NOMO-1 treated with dmso at 0.1 percent for 144 hours (cell line): ENCODE data around the gene C22orf31.
A peak's percentile ranks its signal among the peaks of the same experiment; 100 is the strongest.
"Not testable (repeated sequence)": the region's sequence is repeated elsewhere in the genome, so short reads cannot be mapped to it uniquely, and the experiment has no call there.

Experiments used
- DNase-seq: peaks from one replicate; lab custom pipeline; 2025; ENCODE audit not compliant: unreplicated experiment; lab: John Stamatoyannopoulos, UW

The C22orf31 gene

DNA sequence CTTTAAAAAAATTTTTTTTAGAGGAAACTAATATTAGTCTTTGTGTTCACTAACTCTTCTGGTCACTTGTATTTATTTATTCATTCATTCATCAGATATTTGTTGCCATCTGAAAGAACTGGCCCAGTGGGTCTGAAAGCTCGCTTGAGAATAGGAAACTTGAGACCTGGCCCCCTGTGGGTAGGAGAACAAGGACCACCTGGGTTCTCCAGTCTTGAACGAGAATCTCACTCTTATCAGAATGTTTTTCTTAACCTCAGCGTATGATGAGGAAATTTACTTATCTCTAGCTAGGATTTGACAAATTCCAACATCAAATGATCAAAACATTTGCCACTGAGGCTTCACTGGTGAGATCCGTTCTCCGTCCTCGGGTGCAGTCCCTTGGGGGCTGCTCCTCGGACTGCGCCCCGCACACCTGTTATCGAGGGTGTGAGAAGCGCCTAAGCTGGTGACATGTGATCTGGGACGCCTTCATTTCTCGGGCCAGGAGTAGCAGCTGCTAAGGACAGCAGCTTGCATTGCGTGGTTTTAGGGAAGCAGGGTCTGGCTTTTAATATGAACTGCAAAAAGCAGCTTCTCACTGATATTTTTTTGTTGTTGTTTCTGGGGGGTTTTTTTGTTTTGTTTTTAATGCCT, 6.3 kb downstream of the C22orf31 start:
- DNase-seq: no peak

DNA sequence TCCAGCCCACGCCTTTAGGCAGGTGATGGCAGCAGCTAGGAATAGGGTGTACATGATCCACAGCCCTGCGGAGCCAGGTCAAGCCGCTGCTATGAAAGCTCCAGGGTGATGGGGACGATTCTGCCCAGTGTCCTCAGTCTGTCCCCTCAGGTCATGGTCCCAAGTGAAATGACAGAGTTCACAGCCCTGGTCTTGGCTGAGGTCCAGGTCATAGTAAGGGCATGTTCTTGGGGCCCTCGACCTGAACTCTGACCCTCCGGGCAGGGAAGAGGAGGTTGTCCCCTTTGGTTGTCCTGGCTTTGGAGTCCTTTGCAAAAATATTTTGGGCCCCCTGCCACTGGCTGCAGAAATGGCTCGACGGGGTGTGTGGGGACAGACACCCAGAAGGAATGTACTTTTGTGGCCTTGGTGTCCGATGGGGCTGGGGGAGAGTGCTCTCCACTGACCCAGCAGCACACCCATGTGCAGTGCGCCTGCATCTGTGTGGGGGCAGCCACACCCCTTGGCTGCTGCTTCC, 7.3 kb downstream of the C22orf31 start:
- no peak for DNase-seq

DNA sequence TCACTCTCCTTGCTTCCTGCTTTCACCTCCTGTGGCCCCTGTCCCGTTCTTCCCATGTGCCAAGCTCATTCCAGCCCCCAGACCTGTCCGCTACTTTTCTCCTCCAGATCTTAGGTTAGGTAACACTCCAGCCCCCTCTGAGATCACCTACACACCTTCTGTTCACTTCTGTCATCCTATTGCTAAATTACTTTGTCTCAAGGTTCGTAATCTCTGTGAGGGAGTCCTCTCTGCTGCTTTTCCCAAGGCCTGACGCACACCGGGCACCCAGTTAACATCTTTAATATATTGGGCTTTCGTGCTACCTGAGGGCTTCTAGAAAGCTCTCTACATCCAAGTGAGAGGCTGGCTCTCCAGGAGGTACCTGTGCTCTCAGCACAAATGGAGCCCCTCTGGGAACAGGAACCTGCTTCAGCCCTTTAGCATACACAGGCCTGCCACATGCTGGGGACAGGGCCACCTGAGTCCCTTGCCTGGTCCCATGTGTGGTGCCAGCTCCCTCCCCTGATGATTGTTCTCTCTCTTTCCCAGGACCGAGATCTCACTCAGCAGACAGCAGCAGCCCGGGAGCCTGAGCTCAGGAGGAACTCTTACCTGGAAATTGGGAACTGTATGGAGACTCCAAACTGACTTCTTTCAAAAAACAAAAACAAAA, 8.5 kb downstream of the C22orf31 start:
- DNase-seq: no peak

DNA sequence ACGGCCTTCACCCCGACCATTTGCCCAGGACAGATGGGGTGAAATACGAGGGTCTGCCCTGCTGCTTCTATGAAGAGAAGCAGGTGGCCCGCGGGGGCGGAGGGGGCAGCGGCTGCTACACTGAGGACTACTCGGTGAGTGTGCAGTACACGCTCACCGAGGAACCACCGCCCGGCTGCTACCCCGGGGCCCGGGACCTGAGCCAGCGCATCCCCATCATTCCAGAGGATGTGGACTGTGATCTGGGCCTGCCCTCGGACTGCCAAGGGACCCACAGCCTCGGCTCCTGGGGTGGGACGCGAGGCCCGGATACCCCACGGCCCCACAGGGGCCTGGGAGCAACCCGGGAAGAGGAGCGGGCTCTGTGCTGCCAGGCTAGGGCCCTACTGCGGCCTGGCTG, 11.2 kb downstream of the C22orf31 start:
- DNase-seq: no peak

DNA sequence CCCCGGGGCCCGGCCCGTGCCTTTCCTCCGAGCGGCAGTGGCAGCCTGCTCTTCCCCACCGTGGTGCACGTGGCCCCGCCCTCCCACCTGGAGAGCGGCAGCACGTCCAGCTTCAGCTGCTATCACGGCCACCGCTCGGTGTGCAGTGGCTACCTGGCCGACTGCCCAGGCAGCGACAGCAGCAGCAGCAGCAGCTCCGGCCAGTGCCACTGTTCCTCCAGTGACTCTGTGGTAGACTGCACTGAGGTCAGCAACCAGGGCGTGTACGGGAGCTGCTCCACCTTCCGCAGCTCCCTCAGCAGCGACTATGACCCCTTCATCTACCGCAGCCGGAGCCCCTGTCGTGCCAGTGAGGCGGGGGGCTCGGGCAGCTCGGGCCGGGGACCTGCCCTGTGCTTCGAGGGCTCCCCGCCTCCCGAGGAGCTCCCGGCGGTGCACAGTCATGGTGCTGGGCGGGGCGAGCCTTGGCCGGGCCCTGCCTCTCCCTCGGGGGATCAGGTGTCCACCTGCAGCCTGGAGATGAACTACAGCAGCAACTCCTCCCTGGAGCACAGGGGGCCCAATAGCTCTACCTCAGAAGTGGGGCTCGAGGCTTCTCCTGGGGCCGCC, 11.9 kb downstream of the C22orf31 start:
- DNase-seq: no peak

DNA sequence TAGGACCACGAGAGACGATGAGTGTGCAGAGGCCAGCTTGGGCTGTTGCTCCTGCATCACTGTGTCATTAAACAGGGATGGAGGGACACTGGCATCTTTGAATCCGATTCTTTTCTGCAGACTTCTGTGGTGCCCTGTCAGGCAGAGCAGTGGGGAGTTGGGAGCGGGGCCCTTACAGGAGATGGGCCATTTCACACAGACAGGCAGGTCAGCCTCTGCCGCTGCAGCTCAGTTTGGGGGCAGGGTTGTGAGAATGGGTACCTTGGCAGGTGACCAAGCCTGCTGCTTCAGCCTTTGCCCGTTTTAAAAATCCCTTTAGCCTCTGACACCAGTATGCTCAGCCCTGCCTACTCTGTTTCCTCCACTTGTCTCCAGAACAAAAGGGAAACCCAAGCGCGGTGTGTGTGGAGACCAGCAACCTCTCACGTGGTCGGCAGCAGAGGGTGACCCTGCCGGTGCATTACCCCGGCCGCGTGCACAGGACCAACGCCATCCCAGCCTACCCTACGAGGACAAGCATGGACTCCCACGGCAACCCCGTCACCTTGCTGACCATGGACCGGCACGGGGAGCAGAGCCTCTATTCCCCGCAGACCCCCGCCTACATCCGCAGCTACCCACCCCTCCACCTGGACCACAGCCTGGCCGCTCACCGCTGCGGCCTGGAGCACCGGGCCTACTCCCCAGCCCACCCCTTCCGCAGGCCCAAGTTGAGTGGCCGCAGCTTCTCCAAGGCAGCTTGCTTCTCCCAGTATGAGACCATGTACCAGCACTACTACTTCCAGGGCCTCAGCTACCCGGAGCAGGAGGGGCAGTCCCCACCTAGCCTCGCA, 12.6 kb downstream of the C22orf31 start:
- no peak for DNase-seq

DNA sequence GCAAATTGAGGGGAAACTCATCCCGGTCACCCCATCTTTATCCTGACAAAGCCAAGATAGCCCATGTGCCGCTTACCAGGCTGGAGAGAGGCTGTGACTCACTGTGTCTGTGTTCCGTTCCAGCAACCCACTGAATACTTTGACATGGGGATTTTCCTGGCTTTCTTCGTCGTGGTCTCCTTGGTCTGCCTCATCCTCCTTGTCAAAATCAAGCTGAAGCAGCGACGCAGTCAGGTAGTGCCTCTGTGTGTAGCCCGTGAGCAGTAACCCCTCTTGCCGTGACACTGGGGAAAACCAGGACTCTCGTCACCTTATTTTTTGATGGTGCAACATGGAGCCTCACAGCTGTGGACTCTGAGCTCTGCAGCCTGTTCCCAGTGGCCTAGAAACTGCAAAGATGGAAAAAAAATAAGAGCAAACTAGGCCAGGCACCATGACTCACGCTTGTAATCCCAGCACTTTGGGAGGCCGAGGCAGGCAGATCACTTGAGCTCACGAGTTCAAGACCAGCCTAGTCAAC, 16.9 kb downstream of the C22orf31 start:
- DNase-seq: no peak

DNA sequence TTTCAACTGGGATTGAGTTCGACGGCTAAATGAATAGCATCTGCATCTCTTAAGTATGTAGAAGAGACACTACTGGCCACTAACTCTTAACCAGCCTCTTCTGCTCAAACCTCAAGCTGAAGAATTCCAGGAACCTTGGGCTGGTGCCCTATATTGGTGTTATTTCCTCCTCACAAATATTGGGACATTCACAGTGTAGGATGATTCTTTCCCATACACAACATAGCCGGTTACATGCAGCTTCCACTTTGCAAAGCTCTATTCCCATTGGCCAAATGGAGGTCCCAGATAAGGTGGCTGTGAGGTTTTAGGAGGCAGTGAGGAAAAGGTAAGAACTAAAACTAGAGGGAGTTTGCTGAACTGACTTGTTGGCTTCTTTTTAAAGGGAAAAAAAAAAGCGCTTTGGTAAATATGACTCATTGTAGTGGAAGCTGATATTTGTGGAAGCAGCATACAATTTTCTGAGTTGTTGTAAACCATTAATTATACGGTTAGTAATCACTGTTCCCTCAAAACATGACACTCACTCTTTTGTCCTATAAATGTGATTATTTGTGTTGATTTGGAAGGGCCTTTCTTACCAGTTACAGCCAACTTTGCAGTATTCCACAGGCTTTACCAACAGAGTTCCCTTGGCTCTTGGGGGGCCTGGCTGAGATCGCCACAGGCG, 17.6 kb downstream of the C22orf31 start:
- DNase-seq: no peak

DNA sequence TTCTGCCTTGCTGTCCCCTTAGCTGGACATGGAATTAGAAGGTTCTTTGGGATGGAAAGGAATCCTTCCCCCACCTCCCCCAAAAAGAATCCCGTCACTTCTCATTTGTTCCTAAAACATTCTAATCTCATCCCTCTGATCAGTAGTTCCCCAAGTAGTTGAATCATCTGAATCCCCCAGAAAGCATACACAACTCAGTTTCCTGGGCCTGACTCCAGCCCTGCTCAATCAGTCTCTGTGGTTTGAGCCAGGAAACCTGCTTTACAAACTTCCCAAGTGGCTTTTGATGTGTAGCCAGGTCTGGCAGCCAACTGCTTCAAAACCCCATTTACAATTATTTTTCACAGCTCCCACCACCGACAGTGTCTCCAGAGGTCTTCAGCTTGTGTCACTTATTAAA, 20.2 kb downstream of the C22orf31 start:
- no peak for DNase-seq

DNA sequence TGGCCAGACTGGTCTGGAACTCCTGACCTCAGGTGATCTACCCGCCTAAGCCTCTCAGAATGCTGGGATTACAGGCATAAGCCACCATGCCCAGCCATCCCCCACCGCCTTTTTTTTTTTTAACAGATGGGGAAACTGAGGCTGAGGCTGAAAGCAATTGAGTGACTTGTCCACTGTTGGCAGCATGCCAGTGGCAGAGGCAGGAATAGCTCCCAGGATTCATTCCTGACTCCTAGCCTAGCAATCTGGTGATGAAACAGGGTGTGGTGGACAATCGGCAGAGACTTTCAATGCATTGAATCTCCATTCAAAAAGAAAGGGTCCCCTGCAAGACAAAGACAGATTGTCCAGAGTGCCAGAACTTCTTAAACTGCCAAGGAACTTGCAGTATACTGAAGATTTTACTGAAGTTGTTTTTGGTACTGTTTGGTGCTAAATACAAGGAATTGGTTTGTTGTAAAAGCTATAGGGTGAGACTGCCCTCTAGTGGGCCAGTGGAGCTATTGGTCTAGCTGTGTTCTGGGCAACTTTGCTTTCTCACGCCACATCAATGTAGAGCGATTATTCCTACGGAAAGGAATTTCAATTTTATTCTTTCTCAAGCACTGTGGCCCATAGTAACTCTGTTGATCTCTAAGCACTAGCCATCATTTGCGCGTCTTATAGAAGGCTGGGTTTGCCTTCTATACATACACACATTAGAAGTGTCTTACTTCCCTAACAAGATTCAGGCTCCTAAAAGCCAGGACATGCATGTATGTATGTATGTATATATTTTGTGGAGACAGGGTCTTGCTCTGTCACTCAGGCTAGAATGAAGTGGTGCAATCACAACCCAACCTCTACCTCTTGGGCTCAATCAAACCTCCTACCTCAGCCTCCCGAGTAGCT, 21.0 kb downstream of the C22orf31 start:
- peak; percentile 13 for DNase-seq

DNA sequence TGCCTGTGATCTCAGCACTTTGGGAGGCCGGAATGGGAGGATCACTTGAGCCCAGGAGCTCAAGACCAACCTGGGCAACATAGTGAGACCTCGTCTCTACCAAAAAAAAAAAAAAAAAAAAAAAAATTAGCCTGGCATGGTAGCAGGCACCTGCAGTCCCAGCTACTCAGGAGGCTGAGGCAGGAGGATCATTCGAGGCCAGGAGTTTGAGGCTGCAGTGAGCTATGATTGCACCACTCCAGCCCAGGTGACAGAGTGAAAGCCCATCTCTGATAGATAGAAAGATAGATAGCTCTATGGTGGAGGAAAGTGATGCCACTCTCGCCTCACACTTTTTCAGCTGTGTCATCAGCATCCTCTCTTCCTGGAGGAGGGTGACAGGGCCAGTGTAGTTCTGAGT, 21.9 kb downstream of the C22orf31 start:
- DNase-seq: not testable (repeated sequence)

DNA sequence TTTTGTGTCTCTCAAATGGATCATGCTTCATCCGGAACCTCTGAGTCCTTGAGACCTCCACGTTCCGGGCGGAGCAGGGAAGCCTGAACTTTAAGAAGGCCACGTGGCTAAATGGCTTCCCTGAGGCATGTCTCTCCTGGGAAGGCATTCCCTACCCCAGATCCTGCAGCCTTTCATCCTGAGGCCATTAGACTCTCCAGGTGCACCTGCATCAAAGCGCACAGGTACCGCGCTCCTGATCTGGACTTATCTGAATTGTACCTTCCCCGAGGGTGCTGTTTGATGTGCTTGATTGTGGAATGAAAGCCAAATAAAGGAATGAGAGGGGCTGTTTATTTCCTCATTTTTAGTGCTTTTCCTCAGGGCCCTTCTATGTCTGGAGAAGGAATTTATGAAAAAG, 22.5 kb downstream of the C22orf31 start:
- DNase-seq: no peak

DNA sequence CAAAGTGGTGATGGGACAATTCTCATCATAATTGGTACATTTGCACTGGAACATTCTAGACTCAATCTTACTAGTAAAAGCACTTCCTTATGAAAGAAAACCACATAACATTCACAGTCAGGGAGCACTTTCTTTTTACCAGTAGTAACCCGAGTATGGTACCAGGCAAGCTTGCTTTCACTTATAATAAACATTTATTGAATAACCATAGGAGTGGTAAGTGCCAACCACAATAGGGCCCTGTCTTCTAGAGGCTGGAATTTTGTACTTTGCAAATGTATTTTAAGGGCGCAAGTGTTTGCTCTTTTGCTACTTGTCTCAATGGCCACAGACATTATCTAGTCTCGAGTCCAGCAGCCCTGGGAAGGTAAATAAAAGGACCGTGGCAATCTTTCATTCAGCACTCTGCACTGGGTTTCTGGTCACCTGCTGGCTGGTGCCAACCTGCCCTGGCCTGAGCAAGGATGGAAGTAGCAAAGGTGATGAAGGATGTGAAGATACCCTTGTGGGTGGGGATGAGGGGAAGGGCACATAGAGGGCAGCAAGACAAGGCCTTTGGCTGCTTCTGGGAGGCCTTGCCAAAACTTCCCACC, 24.2 kb downstream of the C22orf31 start:
- DNase-seq: no peak

DNA sequence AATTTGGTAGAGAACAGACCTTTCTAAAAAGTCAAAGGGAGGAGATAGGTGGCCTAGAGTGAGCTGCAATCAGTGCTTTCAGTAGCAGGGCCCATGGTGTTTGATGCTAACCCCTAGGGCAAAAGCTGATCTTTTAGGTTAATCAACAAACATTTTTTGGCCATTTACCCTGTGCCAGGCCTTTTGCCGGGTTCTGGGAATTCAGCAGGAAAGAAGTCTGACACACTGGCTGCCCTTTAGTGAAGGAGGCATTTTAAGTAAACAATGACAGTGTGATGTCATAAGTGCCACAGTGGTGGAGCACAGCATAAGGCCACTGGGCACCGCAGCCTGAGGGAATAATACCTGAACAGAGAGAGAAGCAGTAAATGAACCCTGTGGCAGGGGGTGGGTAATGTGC, 29.0 kb downstream of the C22orf31 start:
- no peak for DNase-seq

DNA sequence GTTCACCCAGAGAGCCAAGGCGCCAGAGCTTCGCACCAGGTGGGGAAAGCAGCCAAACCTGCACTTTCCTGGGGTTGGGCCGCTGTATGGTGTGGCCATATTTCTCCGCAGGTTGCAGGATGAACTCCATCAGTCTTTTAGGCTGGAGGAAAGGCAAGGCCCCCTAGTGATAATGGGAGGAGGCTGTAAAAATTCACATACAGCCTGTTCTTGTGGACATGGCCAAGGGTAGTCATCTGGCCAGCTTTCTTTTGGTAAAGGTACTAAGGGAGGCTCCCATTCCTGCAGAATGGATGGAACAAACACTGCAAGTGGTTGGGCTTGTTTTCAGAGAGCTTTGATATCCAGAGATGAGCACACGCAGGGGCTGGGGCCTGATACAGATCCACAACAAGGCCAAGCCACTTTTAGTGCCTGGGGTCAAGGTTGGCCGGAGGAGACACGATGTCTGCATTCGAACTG, 29.6 kb downstream of the C22orf31 start:
- no peak for DNase-seq

DNA sequence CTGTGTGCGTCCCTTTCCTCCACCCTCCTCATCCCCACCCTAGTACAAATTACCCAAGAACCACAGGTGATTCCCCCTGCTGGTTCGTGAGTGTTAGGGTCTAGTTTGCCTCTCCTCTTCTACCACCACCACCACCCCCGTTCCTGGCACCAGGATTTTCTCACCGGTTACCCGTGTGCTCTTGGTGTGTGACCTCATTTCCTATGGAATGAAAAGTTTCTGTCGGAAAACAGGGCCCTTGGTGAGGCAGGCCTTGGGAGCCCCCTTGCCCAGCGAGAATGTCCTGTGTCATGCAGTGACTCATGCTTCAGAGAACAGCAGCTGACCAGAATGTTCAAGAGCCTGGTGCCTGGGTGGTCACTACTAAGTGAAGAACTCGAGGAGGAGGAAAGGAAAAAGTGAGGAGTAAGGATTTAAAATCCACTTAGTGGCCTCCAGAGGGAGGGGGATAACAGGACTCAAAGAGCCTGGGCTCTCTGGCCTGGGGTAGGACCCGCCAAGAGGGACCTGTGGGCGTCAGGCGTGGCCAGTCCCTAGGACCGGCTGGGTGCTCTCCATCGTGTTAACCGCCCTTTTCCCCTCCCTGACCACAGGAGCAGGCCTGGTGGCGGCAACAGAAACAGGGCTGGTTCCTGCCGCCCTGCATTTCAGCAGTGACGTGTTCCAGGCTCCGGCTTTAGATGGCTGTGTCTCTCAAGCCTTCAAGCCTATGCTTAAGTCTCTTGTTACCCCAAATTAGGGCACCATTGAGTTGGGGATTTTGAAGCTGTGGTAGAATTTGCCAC, 30.2 kb downstream of the C22orf31 start:
- DNase-seq: no peak

DNA sequence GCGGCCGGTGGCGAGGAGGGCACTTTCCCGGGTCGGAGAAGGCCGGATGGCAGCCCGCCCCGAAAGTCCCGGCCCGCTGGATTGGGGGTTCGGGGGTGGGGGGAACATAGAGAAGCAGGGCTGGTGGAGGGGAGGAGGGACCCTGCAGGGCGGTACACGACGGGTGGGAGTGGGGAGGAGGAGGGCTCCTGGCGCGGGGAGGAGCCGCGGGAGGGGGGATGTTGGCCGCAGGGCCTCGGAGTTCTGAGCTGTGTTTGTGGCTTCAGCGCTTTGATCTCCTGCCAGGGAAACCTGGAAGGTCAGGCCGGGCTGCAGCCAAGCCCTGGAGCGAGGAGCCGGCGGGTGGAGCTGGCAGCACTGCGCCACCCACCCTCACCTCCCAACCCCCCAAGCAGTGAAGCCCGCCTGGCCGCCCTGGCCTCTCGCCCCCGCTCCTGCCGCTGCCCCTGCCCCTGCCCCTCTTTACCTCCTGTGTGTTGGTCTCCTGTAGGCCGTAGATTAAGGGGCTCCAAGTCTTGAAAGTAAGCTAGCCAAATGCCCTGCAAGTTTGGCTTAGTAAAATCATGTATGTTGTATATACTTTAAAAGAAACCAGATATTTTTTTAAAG, 30.9 kb downstream of the C22orf31 start:
- no peak for DNase-seq

DNA sequence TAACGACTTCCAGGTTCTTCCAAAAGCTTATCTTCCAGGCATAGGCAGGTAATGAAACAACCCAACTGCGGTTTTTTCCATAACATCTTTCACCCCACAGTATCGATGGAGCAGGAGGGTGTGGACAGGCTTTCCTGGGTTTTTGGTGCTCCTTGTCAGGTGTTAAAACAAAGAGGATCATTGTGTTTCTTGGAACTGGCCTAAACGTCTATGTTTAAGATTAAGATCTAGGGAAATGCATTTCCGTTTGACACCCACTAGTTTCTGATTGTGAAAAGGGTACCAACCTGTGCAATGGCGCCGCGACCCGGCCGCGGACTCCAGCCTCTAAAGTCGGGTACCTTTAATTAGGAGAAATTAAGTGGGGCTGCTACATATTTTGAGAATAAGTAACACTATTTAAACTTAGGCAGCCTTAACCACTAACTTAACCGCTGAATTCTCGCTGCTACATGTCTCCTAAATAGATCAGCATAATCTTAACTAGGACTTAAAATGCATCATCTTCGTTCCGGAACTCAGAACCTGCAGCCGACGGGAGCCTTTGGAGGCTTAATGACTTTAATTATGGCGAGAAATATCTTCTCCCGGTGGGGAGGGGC, 31.5 kb downstream of the C22orf31 start:
- DNase-seq: no peak
